HCT116 (cell line): Measurements from ENCODE around the gene ITGA7. TPM values are rescaled to one million over a fixed set of nuclear protein-coding genes. Genes with fewer than 3 reads are reported as not detected.

Experiments used
- ATAC-seq: fragments of 200-7000 bp; cut with Tn5 transposase; 2 replicates; pipeline ENCODE4 v1.9.1; 2020; ENCODE audit warnings: mild to moderate bottlenecking, moderate library complexity
- BruUV-seq: library from RNA; stranded (reverse); fragments of 400-500 nt; replicated peaks from 2 replicates; lab custom pipeline; 2021; lab: Mats Ljungman, UMichigan
- CTCF ChIA-PET: fragments of 300-600 bp; sonication (Branson Sonifier 250); formaldehyde crosslinking; loops from one replicate; lab custom pipeline; 2021; ENCODE audit warnings: antibody characterized with exemption; lab: Charles Lee
- POLR2A ChIA-PET: fragments of 300-600, 350-600 bp; sonication (Branson Sonifier 250); formaldehyde crosslinking; loops from one replicate; lab custom pipeline; 2021; ENCODE audit warnings: antibody characterized with exemption; lab: Charles Lee
- RAD21 ChIA-PET, 2 experiments: fragments of 300-600 bp; sonication (Branson Sonifier 250); formaldehyde crosslinking; loops; one replicate each; lab custom pipeline; 2023; ENCODE audit warnings: low total read pairs in 2 of 2; ENCODE audit not compliant: uncharacterized antibody in 2 of 2, unreplicated experiment in 2 of 2, low non-redundant PET in 1 of 2; lab: Charles Lee
- DNase-seq: peaks from one replicate; pipeline ENCODE4 v3.0.0-alpha.2; 2010; ENCODE audit warnings: low read depth, low spot score
- H2AFZ ChIP-seq: fragments of 200-600 bp; shearing (Covaris generic), sonication (generic); 2 replicates; pipeline ENCODE4 v1.6.1; 2017; ENCODE audit warnings: low read depth, mixed run types, mixed read lengths, antibody characterized with exemption, low read length; ENCODE audit not compliant: poor library complexity, severe bottlenecking
- H3K27ac ChIP-seq: 2 replicates; pipeline ENCODE4 v1.5.1; 2012; ENCODE audit warnings: low read depth, low read length
- H3K27me3 ChIP-seq: fragments of 200-600 bp; sonication (generic); 2 replicates; pipeline ENCODE4 v1.6.1; 2016; ENCODE audit warnings: mixed run types, low read length, mixed read lengths; ENCODE audit not compliant: insufficient read depth
- H3K36me3 ChIP-seq, 2 experiments: fragments of 200-500 bp in 1 of 2; fragments of 200-600 bp in 1 of 2; sonication (Bioruptor generic) in 1 of 2; sonication (generic) in 1 of 2; 2 replicates each; pipeline versions ENCODE4 v1.5.1 to v1.6.1; 2014 to 2016; ENCODE audit warnings: low read length in 2 of 2, inconsistent platforms in 1 of 2, mixed read lengths in 1 of 2, mixed run types in 1 of 2; ENCODE audit not compliant: insufficient read depth in 2 of 2, control insufficient read depth in 1 of 2
- H3K4me1 ChIP-seq, 2 experiments: fragments of 200-600 bp in 1 of 2; sonication (generic) in 1 of 2; 2 replicates each; pipeline versions ENCODE4 v1.5.1 to v1.6.1; 2012 to 2017; ENCODE audit warnings: low read length in 2 of 2, inconsistent platforms in 1 of 2, mild to moderate bottlenecking in 1 of 2, mixed read lengths in 1 of 2, mixed run types in 1 of 2, moderate library complexity in 1 of 2; ENCODE audit not compliant: insufficient read depth in 2 of 2, control insufficient read depth in 1 of 2
- H3K4me2 ChIP-seq: fragments of 200-600 bp; sonication (generic); 2 replicates; pipeline ENCODE4 v1.6.1; 2017; ENCODE audit warnings: mixed run types, low read length, mixed read lengths
- H3K4me3 ChIP-seq, 2 experiments: fragments of 200-600 bp in 1 of 2; sonication (generic) in 1 of 2; replicated peaks in 1 of 2; 2 replicates each; pipeline ENCODE4 v1.5.1; 2011 to 2016; ENCODE audit warnings: low read length in 2 of 2, control low read depth in 1 of 2, low read depth in 1 of 2, mild to moderate bottlenecking in 1 of 2, mixed read lengths in 1 of 2, mixed run types in 1 of 2
- H3K79me2 ChIP-seq: fragments of 200-600 bp; sonication (generic); 2 replicates; pipeline ENCODE4 v1.6.1; 2017; ENCODE audit warnings: mild to moderate bottlenecking, mixed run types, low read length, moderate library complexity, mixed read lengths; ENCODE audit not compliant: insufficient read depth
- H3K9ac ChIP-seq: fragments of 200-600 bp; sonication (generic); 2 replicates; pipeline ENCODE4 v1.6.1; 2016; ENCODE audit warnings: low read length, mixed read lengths
- H3K9me2 ChIP-seq: fragments of 200-600 bp; sonication (generic), shearing (Covaris generic); 2 replicates; pipeline ENCODE4 v1.6.1; 2017; ENCODE audit warnings: mixed run types, mild to moderate bottlenecking, moderate library complexity; ENCODE audit not compliant: insufficient read depth
- H3K9me3 ChIP-seq, 2 experiments: fragments of 200-500 bp in 1 of 2; fragments of 200-600 bp in 1 of 2; sonication (Bioruptor generic) in 1 of 2; sonication (generic) in 1 of 2; 2 replicates each; pipeline ENCODE4 v1.6.1; 2014 to 2017; ENCODE audit warnings: low read length in 2 of 2, mixed read lengths in 2 of 2, inconsistent platforms in 1 of 2, low read depth in 1 of 2, mild to moderate bottlenecking in 1 of 2, mixed run types in 1 of 2, moderate library complexity in 1 of 2; ENCODE audit not compliant: control insufficient read depth in 1 of 2, insufficient read depth in 1 of 2
- H4K20me1 ChIP-seq: fragments of 200-600 bp; sonication (generic), shearing (Covaris generic); 2 replicates; pipeline ENCODE4 v1.6.1; 2017; ENCODE audit warnings: mixed run types, mild to moderate bottlenecking, moderate library complexity; ENCODE audit not compliant: insufficient read depth
- CEBPB ChIP-seq: IDR thresholded peaks from 2 replicates; pipeline ENCODE4 v1.6.1; 2012; ENCODE audit warnings: low read depth
- ELF1 ChIP-seq: IDR thresholded peaks from 2 replicates; pipeline ENCODE4 v1.6.1; 2012; ENCODE audit warnings: low read depth, borderline replicate concordance
- EZH2 ChIP-seq: fragments of 200-600 bp; sonication (generic); IDR thresholded peaks from 2 replicates; pipeline ENCODE4 v1.6.1; 2017; ENCODE audit warnings: antibody characterized with exemption, mixed run types
- FOSL1 ChIP-seq: IDR thresholded peaks from 2 replicates; pipeline ENCODE4 v1.6.1; 2012; ENCODE audit warnings: low read depth
- JUND ChIP-seq: IDR thresholded peaks from 2 replicates; pipeline ENCODE4 v1.6.1; 2012
- SIN3A ChIP-seq: IDR thresholded peaks from 2 replicates; pipeline ENCODE4 v1.6.1; 2012; ENCODE audit warnings: low read depth
- SP1 ChIP-seq: IDR thresholded peaks from 2 replicates; pipeline ENCODE4 v1.6.1; 2012; ENCODE audit warnings: low read depth
- YY1 ChIP-seq: IDR thresholded peaks from 2 replicates; pipeline ENCODE4 v1.6.1; 2011; ENCODE audit warnings: low read length, low read depth, moderate library complexity, mild to moderate bottlenecking; ENCODE audit not compliant: insufficient replicate concordance; ENCODE audit errors: extremely low read depth
- intact Hi-C: fragments of 100-400 bp; cut with micrococcal nuclease; formaldehyde crosslinking; loops from 2 replicates; pipeline ENCODE4 v1.10.0; 2022
- total RNA-seq: library from RNA; stranded (reverse); gene quantifications from one replicate; pipeline ENCODE4 v1.2.1, GENCODE V29; 2021; ENCODE audit not compliant: unreplicated experiment
- TF ChIP-seq, protein P1 (sequence below): IDR thresholded peaks from 2 replicates; pipeline ENCODE4 v1.6.1; 2012

Gene ITGA7
- total RNA-seq, 1 experiment from 2014 or later = 17.8 TPM

DNA sequence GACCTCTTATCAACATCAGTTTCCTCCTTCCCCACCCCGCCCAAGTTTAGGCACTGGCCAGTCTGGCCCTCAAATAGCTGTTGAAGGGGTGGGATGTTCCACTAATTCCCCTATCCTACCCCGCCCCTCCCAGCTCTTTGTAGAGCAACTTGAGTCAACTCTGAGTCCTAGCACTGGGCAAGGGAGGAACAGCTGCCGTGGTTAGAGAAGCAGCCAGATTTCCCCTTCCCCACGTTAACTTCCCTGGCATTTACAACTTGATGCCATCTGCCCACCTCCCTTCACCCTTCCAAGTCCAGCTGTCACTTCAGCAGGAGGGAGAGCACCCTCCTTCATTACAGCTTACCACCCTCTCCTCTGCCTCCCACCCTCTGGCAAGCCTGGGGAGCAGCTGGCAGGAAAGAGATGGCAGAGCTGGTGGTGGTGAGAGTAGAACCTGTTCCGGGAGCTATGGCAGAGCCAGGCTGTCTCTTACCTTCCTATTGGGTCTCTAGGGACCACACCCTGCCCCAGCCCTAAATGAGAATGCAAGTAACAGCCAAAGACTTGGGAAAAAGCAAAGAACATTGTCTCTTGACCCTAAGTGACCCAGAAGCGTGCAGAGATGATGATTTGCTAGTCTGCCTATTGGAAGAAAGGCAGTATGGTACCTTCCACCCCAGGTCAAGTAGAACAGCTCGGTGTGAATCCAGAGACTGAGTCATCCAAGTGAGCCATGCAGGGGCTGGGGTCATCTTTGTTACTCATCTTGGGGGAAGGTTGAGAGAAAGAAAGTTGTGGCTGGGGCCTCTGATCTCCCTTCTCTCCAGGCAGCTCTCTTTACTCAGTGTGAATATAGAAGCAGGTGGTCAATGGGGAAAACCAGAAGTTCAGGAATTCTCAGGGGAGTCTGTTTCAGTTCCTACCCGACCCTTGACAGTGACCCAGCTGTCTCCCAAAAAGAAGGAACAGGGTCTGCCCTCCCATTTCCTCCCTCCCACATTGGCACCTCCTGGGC lies 9.6 kb upstream of the ITGA7 start:
- Histone ChIP-seq H3K4me3 (peak overlapping the region; percentile 75 to 94), H3K9me3 (no peaks in the 10 kb centered on the region), H3K79me2 (peaks cover 14% of the 10 kb centered on the region), H3K4me1 (peaks cover 33 to 58% of the 10 kb centered on the region in 2 experiments), H3K4me2 (peak overlapping the region; percentile 93), H3K9ac (peak overlapping the region; percentile 72), H3K27ac (peak overlapping the region; percentile 84), H3K27me3 (peaks cover 6% of the 10 kb centered on the region; the same call in 1 of the 2 replicates), H3K36me3 (no peaks in the 10 kb centered on the region), H2AFZ (no peak overlapping the region), H4K20me1 (no peaks in the 10 kb centered on the region), H3K9me2 (no peaks in the 10 kb centered on the region)
- ATAC-seq (no peak), DNase-seq (no peak)
- ChIA-PET RAD21 (no interaction called here), CTCF (interaction anchor here (0.9 kb wide), 1 partner anchor 335 kb away, joined by 3 read pairs; no protein-coding TSS in a partner anchor), POLR2A (interaction anchor here (1.2 kb wide), 1 partner anchor 12 kb away, joined by 4 read pairs; the partner anchor contains the start of gene CD63)
- TF ChIP-seq SP1 = no peak
- TF ChIP-seq, protein P1, sequence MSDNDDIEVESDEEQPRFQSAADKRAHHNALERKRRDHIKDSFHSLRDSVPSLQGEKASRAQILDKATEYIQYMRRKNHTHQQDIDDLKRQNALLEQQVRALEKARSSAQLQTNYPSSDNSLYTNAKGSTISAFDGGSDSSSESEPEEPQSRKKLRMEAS = no peak
- no peak for TF ChIP-seq SIN3A
- TF ChIP-seq FOSL1 = no peak
- TF ChIP-seq YY1 = no peak
- no TSS peak for BruUV-seq
- intact Hi-C loops = no loop called here

DNA sequence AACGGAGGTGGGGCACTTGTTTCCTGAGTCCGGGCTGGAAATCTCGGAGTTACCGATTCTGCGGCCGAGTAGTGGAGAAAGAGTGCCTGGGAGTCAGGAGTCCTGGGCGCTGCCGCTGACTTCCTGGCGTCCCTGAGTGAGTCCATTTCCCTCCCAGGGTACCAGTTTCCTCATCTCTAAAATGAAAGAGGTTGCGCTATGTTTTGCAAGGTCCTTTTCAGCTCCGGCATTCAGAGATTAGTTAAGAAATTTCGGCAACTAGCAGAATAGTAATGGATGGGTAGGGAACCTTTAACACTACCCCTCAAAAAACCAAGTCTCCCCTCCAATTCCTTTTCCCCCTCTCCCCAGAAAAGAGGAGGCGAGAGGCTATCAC lies 8.9 kb upstream of the ITGA7 start:
- RAD21 ChIA-PET = interaction anchor here in 1 of 2 experiments (0.9 kb wide), 1 partner anchor 9 kb away, joined by 4 read pairs; the partner anchor contains the start of gene ITGA7
- Histone ChIP-seq H3K27me3 (peaks cover 11% of the 10 kb centered on the region; the same call in 1 of the 2 replicates), H3K9me3 (no peaks in the 10 kb centered on the region), H3K4me3 (peak overlapping the region; percentile 75 to 94), H3K27ac (peak overlapping the region; percentile 84), H3K79me2 (peaks cover 14% of the 10 kb centered on the region), H3K36me3 (no peaks in the 10 kb centered on the region), H2AFZ (no peak overlapping the region), H3K9me2 (no peaks in the 10 kb centered on the region), H3K4me2 (peak overlapping the region; percentile 93), H4K20me1 (no peaks in the 10 kb centered on the region), H3K4me1 (peaks cover 32 to 54% of the 10 kb centered on the region in 2 experiments), H3K9ac (peak overlapping the region; percentile 72)
- POLR2A ChIA-PET = interaction anchor here (1.2 kb wide), 1 partner anchor 13 kb away, joined by 4 read pairs; the partner anchor contains the start of gene CD63
- BruUV-seq = no TSS peak
- DNase-seq (no peak), ATAC-seq (peak; percentile 34)
- CTCF ChIA-PET = interaction anchor here (1.2 kb wide), 1 partner anchor 60 kb away, joined by 3 read pairs; no protein-coding TSS in a partner anchor
- intact Hi-C loops = loop anchor here (1.0 kb wide), 1 partner anchor 35 kb away; a partner anchor contains a TSS
- TF ChIP-seq EZH2 (no peak), ELF1 (no peak), JUND (no peak), CEBPB (no peak)
- TF ChIP-seq, protein P1 = no peak
